Transverse colon (tissue), 4 donors: Measurements from ENCODE around the gene SQSTM1.

Source experiments
- EP300 ChIP-seq: sonication (generic); formaldehyde crosslinking; IDR thresholded peaks from one replicate; pipeline ENCODE4 v1.6.1; 2017; ENCODE audit warnings: antibody characterized with exemption, low read depth
- POLR2A ChIP-seq: fragments of 450-650 bp; IDR thresholded peaks from one replicate; pipeline ENCODE4 v1.6.1; 2016; ENCODE audit warnings: antibody characterized with exemption, mild to moderate bottlenecking, moderate library complexity
- POLR2AphosphoS5 ChIP-seq, 3 donors: sonication (generic); formaldehyde crosslinking; IDR thresholded peaks; one replicate each; pipeline ENCODE4 v1.6.1; 2016; ENCODE audit warnings: antibody characterized with exemption in 3 of 3
- TF ChIP-seq, protein P1 (sequence below), 5 experiments: fragments of 200-600 bp in 3 of 5; fragments of 450-650 bp in 2 of 5; sonication (generic) in 3 of 5; IDR thresholded peaks; 1 replicate in 2 of 5; 2 replicates in 3 of 5; pipeline ENCODE4 v1.5.1; 2016 to 2017; ENCODE audit warnings: antibody characterized with exemption in 5 of 5, inconsistent platforms in 3 of 5, mild to moderate bottlenecking in 2 of 5, moderate library complexity in 1 of 5

DNA sequence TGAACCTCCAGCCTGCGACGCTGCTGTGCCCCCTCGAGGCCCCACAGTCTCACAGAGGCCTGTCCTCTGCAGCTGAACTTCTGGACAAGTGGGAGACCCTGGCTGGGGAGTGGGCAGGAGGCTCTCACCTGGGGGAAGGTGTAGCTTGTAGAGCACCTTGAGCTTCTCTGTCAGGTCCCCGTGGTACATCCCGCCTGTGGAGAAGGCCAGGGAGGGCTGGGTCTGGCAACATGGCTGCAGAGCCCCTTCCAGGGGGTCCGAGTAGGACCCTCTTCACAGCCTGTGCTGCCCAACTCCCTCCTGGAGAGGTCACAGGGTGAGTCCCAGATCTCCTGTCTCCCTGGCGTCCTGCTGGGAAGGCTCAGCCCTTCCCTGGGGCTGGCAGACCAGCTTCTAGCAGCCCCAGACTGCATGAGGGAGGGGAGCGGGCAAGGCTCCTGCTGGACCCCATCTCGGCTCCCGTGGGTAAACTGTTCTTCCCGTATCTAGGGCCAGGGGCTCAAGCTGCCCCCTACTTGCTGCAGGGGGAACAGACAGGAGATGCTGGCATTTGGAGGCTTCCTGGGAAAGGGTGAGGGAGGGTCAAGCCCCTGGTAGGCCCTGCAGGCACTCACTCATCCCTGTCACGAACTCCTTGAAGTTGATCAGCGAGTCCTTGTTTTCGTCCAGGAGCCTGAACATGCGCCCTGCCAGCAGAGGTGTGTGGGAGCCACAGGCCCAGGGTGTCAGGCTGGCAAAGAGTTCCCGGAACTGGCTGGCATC, 49.1 kb downstream of the SQSTM1 start:
- TF ChIP-seq POLR2AphosphoS5 (IDR thresholded peaks at IDR 0.05) (no peak), POLR2A (no peak), EP300 (no peak)
- TF ChIP-seq, protein P1, sequence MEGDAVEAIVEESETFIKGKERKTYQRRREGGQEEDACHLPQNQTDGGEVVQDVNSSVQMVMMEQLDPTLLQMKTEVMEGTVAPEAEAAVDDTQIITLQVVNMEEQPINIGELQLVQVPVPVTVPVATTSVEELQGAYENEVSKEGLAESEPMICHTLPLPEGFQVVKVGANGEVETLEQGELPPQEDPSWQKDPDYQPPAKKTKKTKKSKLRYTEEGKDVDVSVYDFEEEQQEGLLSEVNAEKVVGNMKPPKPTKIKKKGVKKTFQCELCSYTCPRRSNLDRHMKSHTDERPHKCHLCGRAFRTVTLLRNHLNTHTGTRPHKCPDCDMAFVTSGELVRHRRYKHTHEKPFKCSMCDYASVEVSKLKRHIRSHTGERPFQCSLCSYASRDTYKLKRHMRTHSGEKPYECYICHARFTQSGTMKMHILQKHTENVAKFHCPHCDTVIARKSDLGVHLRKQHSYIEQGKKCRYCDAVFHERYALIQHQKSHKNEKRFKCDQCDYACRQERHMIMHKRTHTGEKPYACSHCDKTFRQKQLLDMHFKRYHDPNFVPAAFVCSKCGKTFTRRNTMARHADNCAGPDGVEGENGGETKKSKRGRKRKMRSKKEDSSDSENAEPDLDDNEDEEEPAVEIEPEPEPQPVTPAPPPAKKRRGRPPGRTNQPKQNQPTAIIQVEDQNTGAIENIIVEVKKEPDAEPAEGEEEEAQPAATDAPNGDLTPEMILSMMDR (IDR thresholded peaks at IDR 0.05), result no peak
